MCF 10A (cell line): ENCODE data around the gene ERMARD. TPM values are rescaled to one million over a fixed set of nuclear protein-coding genes. Genes with fewer than 3 reads are reported as not detected.

Experiments
- BruUV-seq: library from RNA; stranded (reverse); fragments of 400-500 nt; replicated peaks from 2 replicates; lab custom pipeline; 2021; lab: Mats Ljungman, UMichigan
- CTCF ChIA-PET: fragments of 300-600 bp; sonication (Branson Sonifier 250); formaldehyde crosslinking; extraction: SDS; loops from one replicate; lab custom pipeline; 2021; ENCODE audit warnings: antibody characterized with exemption, inconsistent platforms; lab: Yijun Ruan, JAX
- POLR2A ChIA-PET: fragments of 300-600, 350-650 bp; sonication (Branson Sonifier 250); formaldehyde crosslinking; extraction: SDS; loops from one replicate; lab custom pipeline; 2020; ENCODE audit warnings: antibody characterized with exemption, inconsistent platforms; lab: Yijun Ruan, JAX
- DNase-seq: peaks from one replicate; pipeline ENCODE4 v3.0.0-alpha.2; 2018; ENCODE audit not compliant: unreplicated experiment
- H3K27ac Mint-ChIP-seq: one replicate; pipeline ENCODE4 v1.8.0; 2022; ENCODE audit warnings: mild to moderate bottlenecking, low read depth, mixed read lengths; ENCODE audit not compliant: unreplicated experiment
- H3K27me3 Mint-ChIP-seq: one replicate; pipeline ENCODE4 v1.8.0; 2022; ENCODE audit warnings: mixed read lengths; ENCODE audit not compliant: insufficient read depth, unreplicated experiment
- H3K36me3 Mint-ChIP-seq: one replicate; pipeline ENCODE4 v1.8.0; 2022; ENCODE audit warnings: mild to moderate bottlenecking, moderate library complexity, mixed read lengths; ENCODE audit not compliant: insufficient read depth, unreplicated experiment
- H3K4me1 Mint-ChIP-seq: one replicate; pipeline ENCODE4 v1.8.0; 2022; ENCODE audit warnings: mixed read lengths; ENCODE audit not compliant: insufficient read depth, unreplicated experiment
- H3K4me3 Mint-ChIP-seq: one replicate; pipeline ENCODE4 v1.8.0; 2022; ENCODE audit warnings: mild to moderate bottlenecking, moderate library complexity, mixed read lengths; ENCODE audit not compliant: unreplicated experiment
- H3K9me3 Mint-ChIP-seq: one replicate; pipeline ENCODE4 v1.8.0; 2022; ENCODE audit warnings: mixed read lengths; ENCODE audit not compliant: unreplicated experiment
- intact Hi-C: fragments of 100-400 bp; cut with micrococcal nuclease; formaldehyde crosslinking; loops from 2 replicates; pipeline ENCODE4 v1.14.1; 2022
- total RNA-seq: library from RNA; stranded (reverse); gene quantifications from 2 replicates; pipeline ENCODE4 v1.2.3, GENCODE V29; 2022
- TF ChIP-seq, protein P1 (sequence below): fragments of 200-600 bp; IDR thresholded peaks from one replicate; pipeline ENCODE4 v1.8.0; 2022; ENCODE audit warnings: antibody characterized with exemption, mild to moderate bottlenecking; ENCODE audit not compliant: unreplicated experiment

Gene ERMARD
- total RNA-seq, 1 experiment from 2014 or later = 42.8 TPM

DNA sequence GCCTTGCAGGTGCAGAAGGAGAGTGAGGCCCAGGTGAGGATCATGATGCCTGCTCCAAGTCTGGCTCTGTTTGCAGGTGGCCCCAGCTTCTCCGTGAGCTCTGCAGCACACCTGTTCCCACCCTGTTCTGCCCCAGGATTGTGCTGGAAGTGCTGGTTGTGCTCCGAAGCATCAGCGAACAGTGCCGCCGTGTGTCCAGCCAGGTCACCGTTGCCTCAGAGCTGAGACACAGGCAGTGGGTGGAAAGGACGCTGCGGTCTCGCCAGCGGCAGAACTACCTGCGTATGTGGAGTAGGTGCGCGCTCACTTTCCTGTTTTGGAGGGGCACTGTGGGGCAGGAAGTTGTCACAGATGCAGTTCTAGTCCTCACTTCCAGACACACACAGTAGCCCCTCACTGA lies 25.0 kb downstream of the ERMARD start:
- H3K27ac Mint-ChIP-seq = no peak overlapping the region
- H3K9me3 Mint-ChIP-seq = no peaks in the 10 kb centered on the region
- no peak for DNase-seq
- intact Hi-C loops = no loop called here
- no TSS peak for BruUV-seq
- H3K27me3 Mint-ChIP-seq = no peaks in the 10 kb centered on the region
- peaks cover 62% of the 10 kb centered on the region for H3K36me3 Mint-ChIP-seq
- CTCF ChIA-PET = interaction anchor here (1.1 to 1.8 kb wide), 2 partner anchors 14 to 875 kb away, joined by 4 to 12 read pairs; no protein-coding TSS in a partner anchor
- H3K4me3 Mint-ChIP-seq = no peak overlapping the region
- POLR2A ChIA-PET = interaction anchor here (0.7 kb wide), 1 partner anchor 19 kb away, joined by 3 read pairs; no protein-coding TSS in a partner anchor
- peaks cover 6% of the 10 kb centered on the region for H3K4me1 Mint-ChIP-seq
- TF ChIP-seq, protein P1, sequence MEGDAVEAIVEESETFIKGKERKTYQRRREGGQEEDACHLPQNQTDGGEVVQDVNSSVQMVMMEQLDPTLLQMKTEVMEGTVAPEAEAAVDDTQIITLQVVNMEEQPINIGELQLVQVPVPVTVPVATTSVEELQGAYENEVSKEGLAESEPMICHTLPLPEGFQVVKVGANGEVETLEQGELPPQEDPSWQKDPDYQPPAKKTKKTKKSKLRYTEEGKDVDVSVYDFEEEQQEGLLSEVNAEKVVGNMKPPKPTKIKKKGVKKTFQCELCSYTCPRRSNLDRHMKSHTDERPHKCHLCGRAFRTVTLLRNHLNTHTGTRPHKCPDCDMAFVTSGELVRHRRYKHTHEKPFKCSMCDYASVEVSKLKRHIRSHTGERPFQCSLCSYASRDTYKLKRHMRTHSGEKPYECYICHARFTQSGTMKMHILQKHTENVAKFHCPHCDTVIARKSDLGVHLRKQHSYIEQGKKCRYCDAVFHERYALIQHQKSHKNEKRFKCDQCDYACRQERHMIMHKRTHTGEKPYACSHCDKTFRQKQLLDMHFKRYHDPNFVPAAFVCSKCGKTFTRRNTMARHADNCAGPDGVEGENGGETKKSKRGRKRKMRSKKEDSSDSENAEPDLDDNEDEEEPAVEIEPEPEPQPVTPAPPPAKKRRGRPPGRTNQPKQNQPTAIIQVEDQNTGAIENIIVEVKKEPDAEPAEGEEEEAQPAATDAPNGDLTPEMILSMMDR = no peak

GRCh38 chr6:169777896-169778295 lies 26.5 kb downstream of the ERMARD start:
- ChIA-PET POLR2A (interaction anchor here (1.4 kb wide), 1 partner anchor 26 kb away, joined by 5 read pairs; no protein-coding TSS in a partner anchor), CTCF (interaction anchor here (1.8 kb wide), 1 partner anchor 12 kb away, joined by 12 read pairs; no protein-coding TSS in a partner anchor)
- H3K4me1 Mint-ChIP-seq = peaks cover 6% of the 10 kb centered on the region
- no TSS peak for BruUV-seq
- no peaks in the 10 kb centered on the region for H3K27me3 Mint-ChIP-seq
- TF ChIP-seq, protein P1 = no peak
- H3K36me3 Mint-ChIP-seq = peaks cover 51% of the 10 kb centered on the region
- no peak overlapping the region for H3K27ac Mint-ChIP-seq
- DNase-seq = no peak
- H3K9me3 Mint-ChIP-seq = no peaks in the 10 kb centered on the region
- intact Hi-C loops = no loop called here
- no peak overlapping the region for H3K4me3 Mint-ChIP-seq

- intact Hi-C loops = no loop called here
- H3K9me3 Mint-ChIP-seq = no peaks in the 10 kb centered on the region
- CTCF ChIA-PET = no interaction called here
- POLR2A ChIA-PET = interaction anchor here (1.4 kb wide), 1 partner anchor 27 kb away, joined by 5 read pairs; no protein-coding TSS in a partner anchor
- no peaks in the 10 kb centered on the region for H3K27me3 Mint-ChIP-seq
- DNase-seq = peak; percentile 75
- no TSS peak for BruUV-seq
- TF ChIP-seq, protein P1 = no peak
- H3K4me1 Mint-ChIP-seq = peaks cover 6% of the 10 kb centered on the region
- no peak overlapping the region for H3K4me3 Mint-ChIP-seq
- H3K36me3 Mint-ChIP-seq = peaks cover 47% of the 10 kb centered on the region
- H3K27ac Mint-ChIP-seq = peak overlapping the region; percentile 78
These were observed 27.2 kb downstream of the ERMARD start for GRCh38 chr6:169778646-169779045.

- Mint-ChIP-seq H3K36me3 (peaks cover 41% of the 10 kb centered on the region), H3K27ac (peak overlapping the region; percentile 78), H3K4me3 (no peak overlapping the region), H3K9me3 (no peaks in the 10 kb centered on the region), H3K4me1 (peaks cover 6% of the 10 kb centered on the region), H3K27me3 (no peaks in the 10 kb centered on the region)
- DNase-seq = peak; percentile 38
- intact Hi-C loops = no loop called here
- BruUV-seq = no TSS peak
- TF ChIP-seq, protein P1 = no peak
- ChIA-PET CTCF (interaction anchor here (1.3 kb wide), 1 partner anchor 11 kb away, joined by 5 read pairs; no protein-coding TSS in a partner anchor), POLR2A (interaction anchor here (0.6 kb wide), 1 partner anchor 730 kb away, joined by 3 read pairs; no protein-coding TSS in a partner anchor)
These were observed 27.8 kb downstream of the ERMARD start for GRCh38 chr6:169779092-169779815.
